T-helper 1 cell treated with Interleukin-12 subunit alpha and Interleukin-12 subunit beta and Interleukin-4 antibody, amounts not matched to agents 30 ng/mL and 1 ng/mL, for 36 hours (primary cell): Measurements from ENCODE around the gene LRRK1. TPM values are rescaled to one million over a fixed set of nuclear protein-coding genes. Genes with fewer than 3 reads are reported as not detected.

Experiments
- intact Hi-C: fragments of 100-400 bp; cut with micrococcal nuclease; formaldehyde crosslinking; loops from one replicate; pipeline ENCODE4 v1.15.1; 2024
- total RNA-seq: library from RNA; stranded (reverse); gene quantifications from 2 replicates; pipeline ENCODE4 v1.2.3, GENCODE V29; 2022

LRRK1 gene
- total RNA-seq, 1 donor from 2014 or later: 0.86 TPM

GRCh38 chr15:101107625-101108460 is 188.7 kb downstream of the LRRK1 start:
- intact Hi-C loops: no loop called here

GRCh38 chr15:101108461-101108775 is 189.3 kb downstream of the LRRK1 start:
- intact Hi-C loops: no loop called here

- intact Hi-C loops: no loop called here
These were observed 189.6 kb downstream of the LRRK1 start for GRCh38 chr15:101108791-101109190.

GRCh38 chr15:101110681-101111569 is 191.8 kb downstream of the LRRK1 start:
- intact Hi-C loops: no loop called here

GRCh38 chr15:101111570-101112262 is 192.6 kb downstream of the LRRK1 start:
- intact Hi-C loops: no loop called here

- intact Hi-C loops: no loop called here
These were observed 193.4 kb downstream of the LRRK1 start for GRCh38 chr15:101112336-101113113.

GRCh38 chr15:101113114-101114005 is 194.2 kb downstream of the LRRK1 start:
- intact Hi-C loops: no loop called here

- intact Hi-C loops: no loop called here
These were observed 195.0 kb downstream of the LRRK1 start for GRCh38 chr15:101114166-101114565.

GRCh38 chr15:101114610-101115009 is 195.5 kb downstream of the LRRK1 start:
- intact Hi-C loops: no loop called here

- intact Hi-C loops: no loop called here
These were observed 196.2 kb downstream of the LRRK1 start for GRCh38 chr15:101115393-101115785.

- intact Hi-C loops: no loop called here
These were observed 196.9 kb downstream of the LRRK1 start for GRCh38 chr15:101115786-101116680.

- intact Hi-C loops: no loop called here
These were observed 197.5 kb downstream of the LRRK1 start for GRCh38 chr15:101116681-101116976.

GRCh38 chr15:101118116-101118515 is 199.0 kb downstream of the LRRK1 start:
- intact Hi-C loops: no loop called here

GRCh38 chr15:101118615-101119014 is 199.5 kb downstream of the LRRK1 start:
- intact Hi-C loops: no loop called here

- intact Hi-C loops: no loop called here
These were observed 200.0 kb downstream of the LRRK1 start for GRCh38 chr15:101119181-101119580.
